HG02884 (cell line): ENCODE data around the gene SMAD2.
"Not testable (repeated sequence)": the region's sequence is repeated elsewhere in the genome, so short reads cannot be mapped to it uniquely, and the experiment has no call there.

Experiments used
- ATAC-seq: cut with Tn5 transposase; IDR thresholded peaks from one replicate; pipeline ENCODE4 v1.9.1; 2021; ENCODE audit warnings: mild to moderate bottlenecking, moderate library complexity; ENCODE audit not compliant: unreplicated experiment

Gene SMAD2

GRCh38 chr18:47799376-47799775, 131.1 kb downstream of the SMAD2 start:
- no peak for ATAC-seq

GRCh38 chr18:47798366-47798765, 132.1 kb downstream of the SMAD2 start:
- ATAC-seq: no peak

GRCh38 chr18:47797126-47797525, 133.3 kb downstream of the SMAD2 start:
- no peak for ATAC-seq

- ATAC-seq: no peak
Measured at GRCh38 chr18:47795434-47795814, 135.0 kb downstream of the SMAD2 start.

- no peak for ATAC-seq
Measured at GRCh38 chr18:47794725-47795433, 135.6 kb downstream of the SMAD2 start.

- ATAC-seq: no peak
Measured at GRCh38 chr18:47793609-47794008, 136.8 kb downstream of the SMAD2 start.

GRCh38 chr18:47791461-47791985, 138.9 kb downstream of the SMAD2 start:
- no peak for ATAC-seq

- ATAC-seq: no peak
Measured at GRCh38 chr18:47790036-47790435, 140.4 kb downstream of the SMAD2 start.

- ATAC-seq: no peak
Measured at GRCh38 chr18:47788621-47789020, 141.8 kb downstream of the SMAD2 start.

- ATAC-seq: no peak
Measured at GRCh38 chr18:47781561-47781960, 148.9 kb downstream of the SMAD2 start.

- ATAC-seq: no peak
Measured at GRCh38 chr18:47780011-47780725, 150.3 kb downstream of the SMAD2 start.

GRCh38 chr18:47779381-47779780, 151.1 kb downstream of the SMAD2 start:
- no peak for ATAC-seq

- no peak for ATAC-seq
Measured at GRCh38 chr18:47777626-47778025, 152.8 kb downstream of the SMAD2 start.

GRCh38 chr18:47775961-47776360, 154.5 kb downstream of the SMAD2 start:
- ATAC-seq: no peak

GRCh38 chr18:47773931-47774330, 156.5 kb downstream of the SMAD2 start:
- no peak for ATAC-seq

GRCh38 chr18:47772374-47773248, 157.8 kb downstream of the SMAD2 start:
- no peak for ATAC-seq

GRCh38 chr18:47771922-47772321, 158.5 kb downstream of the SMAD2 start:
- no peak for ATAC-seq

GRCh38 chr18:47767699-47768098, 162.8 kb downstream of the SMAD2 start:
- no peak for ATAC-seq

- ATAC-seq: not testable (repeated sequence)
Measured at GRCh38 chr18:47767198-47767597, 163.3 kb downstream of the SMAD2 start.
